Activated T-cell treated with anti-CD3 and anti-CD28 coated beads for 48 hours (primary cell): Measurements from ENCODE around the gene GLT6D1.

Experiments used
- DNase-seq: peaks from one replicate; pipeline ENCODE4 v3.0.0-alpha.2; 2020; ENCODE audit warnings: low read depth

Gene GLT6D1

DNA sequence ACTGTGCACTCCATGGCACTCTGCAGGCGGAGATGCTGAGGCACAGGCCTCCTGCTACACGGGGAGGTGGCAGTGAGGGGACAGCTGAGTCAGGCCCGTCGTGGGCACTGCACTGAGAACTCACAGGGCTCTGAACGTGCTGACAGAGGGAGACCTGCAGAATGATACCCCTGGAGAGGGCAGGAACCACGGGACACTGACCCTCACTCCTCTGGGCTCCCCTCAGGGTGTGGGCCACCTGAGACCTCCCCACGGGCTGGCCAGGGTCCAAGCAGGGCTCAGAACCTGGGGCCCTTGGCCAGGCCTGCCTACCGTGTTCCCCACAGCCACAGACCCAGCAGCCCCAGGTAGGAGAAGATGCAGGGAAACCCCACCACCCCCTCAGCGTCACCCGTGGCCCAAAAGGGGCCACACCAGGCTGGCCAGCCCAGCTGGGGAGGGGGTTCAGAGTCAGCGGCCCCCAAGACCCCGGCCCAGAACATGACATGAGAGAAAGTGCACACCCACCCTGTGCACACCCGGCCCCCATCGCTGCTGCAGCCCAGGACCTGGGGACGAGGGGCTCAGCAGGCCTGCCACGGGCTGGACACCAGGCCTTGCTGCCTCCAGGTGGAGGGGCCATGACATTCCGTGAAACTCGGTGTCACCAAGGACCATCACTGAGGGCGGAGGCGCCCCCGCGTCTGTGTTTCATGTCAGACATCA is 30.9 kb downstream of the GLT6D1 start:
- DNase-seq: no peak

DNA sequence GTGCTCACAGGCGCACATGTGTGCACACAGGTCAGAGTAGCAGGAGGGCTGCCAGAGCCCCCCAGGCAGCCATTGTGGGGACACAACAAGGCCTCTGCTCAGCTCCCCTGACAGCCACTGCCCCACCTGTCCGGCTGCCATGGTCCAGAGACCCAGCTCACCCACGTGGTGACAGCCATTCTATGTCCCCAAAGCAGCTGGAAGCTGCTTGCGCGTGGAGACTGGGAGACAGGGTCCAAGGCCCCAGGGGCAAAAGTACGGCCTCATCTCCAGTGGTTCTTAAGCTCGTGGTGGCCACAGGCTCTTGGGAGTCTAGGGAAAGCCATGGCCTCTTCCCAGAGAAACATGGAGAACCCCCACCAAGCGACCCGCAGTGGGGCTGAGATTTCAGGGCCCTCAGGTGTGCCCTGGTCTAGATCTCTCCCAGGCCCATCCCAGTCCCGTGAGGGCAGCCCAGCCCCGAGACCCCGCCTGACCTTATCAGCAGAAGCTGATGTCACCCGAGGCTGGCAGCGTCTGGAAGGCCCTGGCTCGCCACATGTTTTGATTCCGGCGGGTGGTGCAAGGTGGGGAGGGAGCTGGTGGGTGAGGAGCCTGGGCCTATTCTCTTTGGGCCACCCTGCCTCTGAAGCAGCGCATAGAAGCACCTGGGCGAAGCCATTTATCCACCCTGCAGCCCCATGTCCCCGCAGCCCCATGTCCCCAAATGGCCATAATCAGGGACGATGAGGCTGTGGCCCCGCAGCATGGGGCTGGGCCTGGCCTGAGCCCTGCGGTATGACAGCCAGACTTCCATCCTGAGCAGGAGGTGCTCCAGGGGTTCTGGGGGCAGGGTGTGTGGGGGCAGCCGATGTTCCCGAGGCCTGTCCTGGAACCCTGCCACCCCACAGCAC is 31.7 kb downstream of the GLT6D1 start:
- DNase-seq: no peak

DNA sequence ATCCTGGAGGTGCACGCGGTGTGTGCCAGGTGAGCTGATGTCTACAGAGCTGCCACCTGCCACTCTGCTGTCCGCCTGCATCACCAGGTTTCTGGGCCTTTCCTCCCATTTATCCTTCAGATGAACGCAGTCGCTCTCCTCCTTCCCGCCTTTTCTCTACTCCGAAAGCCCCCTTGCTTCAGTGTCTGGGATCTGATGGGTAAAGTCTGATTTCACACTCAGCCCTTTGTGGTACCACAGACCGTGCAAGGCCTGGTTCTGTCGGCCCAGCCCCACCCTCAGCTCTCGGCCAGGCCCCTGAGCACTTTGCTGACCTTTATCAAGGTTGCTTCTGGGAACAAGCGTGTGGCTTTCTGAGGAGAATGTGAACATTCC is 32.5 kb downstream of the GLT6D1 start:
- DNase-seq: no peak

DNA sequence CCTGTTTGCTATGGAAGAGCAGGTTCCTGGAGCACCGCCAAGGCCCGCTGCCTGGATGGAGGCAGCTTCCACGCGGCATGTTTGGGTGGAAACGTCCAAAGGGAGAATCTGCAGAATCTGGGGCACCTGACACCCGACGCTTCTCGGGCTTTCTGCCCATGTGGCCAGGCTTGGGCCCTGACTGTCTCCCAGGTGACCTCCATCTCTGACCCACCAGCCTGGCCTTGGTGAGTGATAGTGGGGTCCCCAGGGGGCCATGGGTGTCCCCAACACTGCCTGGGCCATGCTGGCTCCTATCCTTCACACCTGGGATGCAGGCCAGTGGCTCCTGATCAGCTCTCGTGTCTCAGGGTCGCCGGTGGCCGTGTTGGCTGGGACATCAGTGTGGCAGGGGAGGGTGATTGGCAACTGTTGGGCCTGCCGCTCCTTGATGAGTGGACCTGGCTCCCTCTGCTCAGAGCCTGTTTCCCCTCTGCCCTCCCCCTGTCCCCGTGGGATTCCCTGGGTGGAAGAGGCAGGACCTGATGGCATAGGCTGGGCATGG is 34.0 kb downstream of the GLT6D1 start:
- no peak for DNase-seq

DNA sequence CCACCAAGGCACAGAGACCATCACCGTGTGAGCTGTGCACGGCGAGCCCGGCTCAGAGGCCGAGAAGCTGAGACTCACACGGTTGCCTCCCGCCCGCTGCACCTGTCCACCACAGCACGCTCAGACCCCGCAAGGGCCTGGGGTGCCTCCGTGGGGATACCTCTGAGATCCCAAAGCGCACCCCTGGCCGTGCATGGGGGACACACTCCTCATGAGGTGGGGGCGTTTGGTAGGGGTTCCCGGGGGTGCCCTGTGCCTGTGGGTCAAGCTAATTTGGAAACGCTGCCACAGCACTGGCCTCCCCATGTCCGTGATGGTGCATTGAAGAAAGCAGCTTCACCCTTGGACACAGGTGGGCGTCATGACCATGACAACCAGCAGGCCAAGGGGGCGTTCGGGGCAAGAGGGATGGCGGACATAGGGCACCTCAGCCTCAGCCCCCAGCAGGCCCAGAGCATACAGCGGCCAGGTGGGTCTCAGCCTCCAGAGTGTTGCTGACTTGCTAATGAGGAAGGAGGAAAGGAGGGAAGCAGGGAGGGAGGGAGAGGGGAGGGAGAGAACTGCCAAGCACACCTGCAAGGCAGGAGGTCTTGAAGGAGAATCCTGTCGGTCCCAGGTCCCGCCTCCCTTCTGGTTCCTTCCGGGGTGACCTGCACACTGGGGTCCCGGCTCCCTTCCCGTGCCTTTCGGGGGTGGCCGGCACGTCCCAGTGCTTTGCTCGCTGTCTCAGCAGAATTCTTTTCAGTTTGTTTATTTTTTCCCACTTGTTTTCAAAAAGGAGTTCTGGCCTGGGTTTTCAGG is 34.7 kb downstream of the GLT6D1 start:
- no peak for DNase-seq

DNA sequence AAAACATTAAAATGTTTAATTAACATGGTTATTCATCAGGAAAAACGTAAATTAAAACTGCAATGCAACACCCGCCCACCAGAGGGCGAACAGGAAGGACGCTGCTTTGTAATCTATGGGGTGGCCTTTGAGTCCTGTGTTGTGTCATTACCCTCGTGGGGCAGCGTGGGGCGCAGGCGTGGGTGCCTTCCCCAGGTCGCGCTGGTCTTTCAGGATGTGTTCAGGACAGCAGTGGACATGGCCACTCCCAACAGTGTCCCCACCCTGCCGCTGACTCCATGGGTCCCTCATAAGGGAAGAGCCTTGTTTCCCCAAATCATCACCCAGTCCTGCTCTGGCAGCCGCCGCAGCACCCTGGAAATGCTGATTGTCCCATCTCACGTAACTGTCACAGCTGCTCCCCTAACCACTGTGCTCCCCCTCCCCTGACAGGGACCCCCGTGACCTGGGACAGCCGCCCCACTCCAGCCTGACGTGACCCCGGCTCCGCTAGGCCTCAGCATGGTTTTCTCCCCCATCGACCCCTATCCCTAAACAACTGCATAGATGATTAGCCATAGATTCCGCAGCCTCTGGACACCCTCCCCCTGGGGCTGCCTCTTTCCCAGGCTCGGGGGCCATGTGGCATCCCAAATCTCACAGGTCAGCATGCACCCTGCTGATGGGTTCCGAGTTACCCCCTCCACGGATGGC is 36.4 kb downstream of the GLT6D1 start:
- peak; percentile 28 for DNase-seq

DNA sequence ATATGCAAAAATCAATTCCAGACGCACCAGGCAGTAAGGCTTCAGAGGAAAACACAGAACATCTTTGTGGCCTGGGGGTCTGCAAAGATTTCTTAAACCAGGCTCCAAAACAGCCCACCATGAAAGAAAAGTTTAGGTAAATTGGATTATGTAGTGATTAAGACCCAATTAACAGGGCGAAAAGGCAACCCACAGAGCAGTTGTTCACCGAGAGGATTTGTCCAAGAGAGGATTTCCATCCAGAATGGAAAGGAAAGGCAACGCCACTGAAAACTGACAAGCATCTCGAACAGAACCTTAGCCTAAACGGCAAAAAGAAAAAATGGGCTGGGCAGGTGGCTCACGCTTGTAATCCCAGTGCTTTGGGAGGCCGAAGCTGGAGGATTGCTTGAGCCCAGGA is 37.4 kb downstream of the GLT6D1 start:
- no peak for DNase-seq

DNA sequence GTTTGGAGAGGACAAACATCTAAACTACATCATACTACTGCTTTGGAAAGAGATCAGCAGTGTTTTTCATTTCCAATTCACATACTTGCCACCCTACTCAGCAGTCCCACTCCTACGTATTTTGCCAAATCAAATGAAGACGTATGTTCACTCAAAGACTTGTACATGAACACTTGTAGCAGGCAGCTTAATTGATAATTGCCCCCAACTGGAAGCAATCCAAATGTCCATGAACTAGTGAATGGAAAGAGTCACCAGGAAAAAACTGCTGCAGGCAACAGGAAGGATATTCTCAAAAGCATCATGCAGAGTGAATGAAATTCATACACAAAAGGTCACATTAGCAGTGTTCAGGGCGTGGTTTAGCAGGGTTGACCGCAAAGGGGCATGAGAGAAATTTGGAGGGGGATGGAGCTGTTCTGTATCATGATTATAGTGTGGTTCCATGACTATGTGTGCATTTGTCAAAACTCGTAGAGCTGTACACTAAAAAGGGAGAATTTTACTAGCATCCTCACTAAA is 39.0 kb downstream of the GLT6D1 start:
- no peak for DNase-seq

DNA sequence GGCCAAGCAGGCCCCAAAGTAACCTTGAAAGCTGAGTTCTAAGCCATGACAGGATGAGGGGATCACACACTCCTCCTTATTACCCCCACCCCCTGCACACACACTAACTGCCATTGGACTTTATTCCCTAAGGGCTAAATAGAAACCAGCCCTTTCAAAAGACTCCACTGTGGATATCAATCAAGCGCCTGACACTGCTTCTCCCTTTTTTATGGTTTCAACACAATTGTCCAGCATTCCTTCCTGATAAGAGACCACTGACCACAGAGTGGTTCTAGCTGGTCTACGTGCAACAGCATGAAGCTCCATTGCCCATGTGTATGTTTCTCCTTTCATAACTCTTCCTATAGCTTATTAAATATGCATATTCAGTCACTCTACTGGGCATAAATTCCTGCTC is 43.1 kb downstream of the GLT6D1 start:
- no peak for DNase-seq

DNA sequence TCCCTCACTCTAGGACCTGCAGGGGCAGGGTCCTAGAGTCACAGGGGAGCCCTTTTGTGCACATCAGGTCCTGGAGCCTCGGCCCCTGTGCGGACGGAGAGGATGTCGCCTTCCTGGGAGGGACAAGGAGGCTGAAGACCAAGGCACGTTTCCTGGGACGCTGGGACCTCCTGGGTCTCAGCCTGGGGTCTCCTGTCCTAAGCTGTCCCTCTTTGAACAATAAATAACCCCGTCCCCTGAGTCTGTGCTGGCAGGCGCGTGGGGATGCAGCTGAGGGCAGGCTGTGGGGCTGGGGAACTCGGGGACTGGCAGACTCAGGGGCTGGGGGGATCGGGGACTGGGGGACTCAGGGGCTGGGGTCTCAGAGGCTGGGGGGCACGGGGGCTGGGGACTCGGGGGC is 46.7 kb downstream of the GLT6D1 start:
- DNase-seq: no peak

DNA sequence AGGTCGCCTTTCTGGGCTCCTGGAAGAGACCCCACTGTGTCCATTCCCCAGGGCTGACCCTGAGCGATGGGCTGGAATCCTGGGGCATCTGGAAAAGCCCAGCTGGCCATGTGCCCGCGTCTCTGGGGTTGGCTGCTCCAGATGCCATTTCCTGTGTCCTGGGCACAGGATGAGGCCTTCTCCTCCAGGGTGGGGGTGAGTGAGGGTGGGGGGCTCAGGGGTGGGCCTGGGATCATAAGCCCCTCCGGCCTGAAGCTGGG is 47.1 kb downstream of the GLT6D1 start:
- no peak for DNase-seq

DNA sequence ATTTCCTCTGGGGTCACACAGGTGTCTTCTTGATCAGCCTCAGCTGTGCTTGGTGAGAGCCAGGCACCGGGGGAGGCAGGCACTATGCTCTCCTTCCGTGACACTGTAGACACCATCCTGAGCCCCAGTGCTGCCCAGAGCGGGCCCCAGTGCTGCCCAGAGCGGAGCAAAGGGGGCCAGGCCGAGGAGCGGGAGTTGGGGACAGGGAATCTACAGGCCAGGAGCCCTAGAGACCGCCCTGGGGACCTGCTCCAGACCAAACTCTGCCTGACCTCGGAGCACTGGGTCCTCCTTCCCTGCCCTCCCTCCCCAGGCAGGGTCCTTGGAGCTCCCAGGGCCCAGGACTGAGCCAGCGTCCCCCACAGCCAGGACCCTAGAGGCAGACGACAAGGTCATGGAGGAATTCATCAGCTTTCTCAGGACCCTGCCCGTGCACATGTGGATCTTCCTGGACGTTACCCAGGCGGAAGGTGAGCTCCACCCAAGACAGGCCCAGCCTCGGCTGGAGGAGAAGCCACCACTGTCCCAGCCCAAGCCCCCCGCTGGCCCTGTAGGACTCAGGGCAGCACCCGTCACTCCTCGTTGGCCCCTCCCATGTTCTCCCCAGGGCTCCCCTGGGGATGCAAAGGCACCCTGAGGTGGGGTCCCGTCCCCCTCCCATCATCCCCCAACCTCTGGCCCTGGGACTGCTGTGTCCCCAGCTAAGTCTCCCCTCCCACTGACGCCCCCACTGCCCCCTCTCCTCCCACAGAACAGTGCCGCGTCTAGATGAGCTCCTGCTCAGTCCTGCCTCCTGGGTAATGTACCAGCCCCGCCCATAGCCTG is 47.6 kb downstream of the GLT6D1 start:
- DNase-seq: no peak

DNA sequence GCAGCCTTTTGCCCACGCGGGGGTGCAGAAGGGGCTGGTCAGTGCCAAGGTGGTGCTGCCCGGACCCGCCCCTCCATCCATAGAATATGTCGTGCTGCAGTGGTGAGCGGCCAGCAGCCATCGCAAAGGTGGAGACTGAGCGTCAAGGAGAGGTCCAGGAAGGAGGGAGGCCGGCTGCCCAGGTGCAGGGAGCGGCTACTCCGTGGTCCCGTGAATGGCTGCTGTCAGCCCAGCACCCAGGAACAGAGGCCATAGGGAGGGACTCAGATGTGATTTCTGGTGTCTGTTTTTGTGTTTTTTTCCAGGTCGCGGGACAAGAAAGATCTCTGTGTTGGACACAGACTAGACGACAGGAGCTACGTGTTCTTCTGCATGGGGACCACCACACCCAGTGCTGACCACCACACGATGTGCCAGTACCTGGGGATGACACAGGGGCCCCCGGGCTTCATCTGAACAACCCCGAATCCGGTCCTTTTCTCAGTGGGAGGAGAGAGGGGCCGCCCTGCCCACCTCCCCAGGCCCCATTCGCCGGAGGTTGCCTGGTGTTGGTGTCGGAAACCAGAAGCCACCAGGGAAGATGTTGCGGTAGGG is 48.8 kb downstream of the GLT6D1 start:
- DNase-seq: no peak

DNA sequence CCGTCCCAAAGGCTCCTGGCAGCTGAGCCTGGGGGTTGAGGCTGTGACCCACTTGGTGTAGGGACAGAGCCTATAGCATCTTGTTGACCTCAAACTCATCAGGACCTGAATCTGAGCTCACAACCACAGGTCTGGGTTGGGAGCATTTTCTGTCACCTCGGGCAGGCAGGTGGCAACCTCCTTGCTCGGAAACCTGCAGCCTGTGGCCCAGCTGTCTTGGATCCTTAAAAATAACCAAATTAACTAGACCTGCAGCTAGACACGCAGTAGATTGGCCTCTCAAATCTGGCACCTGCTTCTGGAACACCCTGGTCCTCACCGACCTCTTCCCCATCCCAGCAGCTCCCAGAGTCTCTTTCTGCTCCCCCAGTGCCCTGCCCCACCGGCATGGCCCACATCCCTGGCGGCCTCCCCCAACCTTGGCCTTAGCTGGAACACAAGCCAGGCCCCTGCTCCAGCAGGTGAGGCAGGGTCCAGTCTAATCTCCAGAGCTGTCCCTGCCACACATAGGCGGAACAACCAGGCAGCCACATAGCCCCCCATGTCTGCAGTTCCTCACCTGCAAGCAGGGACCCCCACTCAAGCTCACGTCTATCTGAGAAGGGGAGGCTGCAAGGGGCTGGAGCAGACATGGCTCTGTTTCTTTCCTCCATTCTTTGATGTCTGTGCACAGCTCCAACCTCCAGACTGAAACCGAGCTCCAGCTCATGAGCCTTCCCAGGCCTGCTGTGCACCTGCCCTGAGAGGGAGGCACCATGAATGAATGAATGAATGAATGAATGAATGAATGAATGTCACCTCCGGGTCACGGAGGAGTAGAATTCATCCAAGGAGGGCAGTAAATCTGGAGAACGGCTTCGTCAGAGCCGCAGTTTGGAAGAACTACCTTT is 49.5 kb downstream of the GLT6D1 start:
- no peak for DNase-seq

DNA sequence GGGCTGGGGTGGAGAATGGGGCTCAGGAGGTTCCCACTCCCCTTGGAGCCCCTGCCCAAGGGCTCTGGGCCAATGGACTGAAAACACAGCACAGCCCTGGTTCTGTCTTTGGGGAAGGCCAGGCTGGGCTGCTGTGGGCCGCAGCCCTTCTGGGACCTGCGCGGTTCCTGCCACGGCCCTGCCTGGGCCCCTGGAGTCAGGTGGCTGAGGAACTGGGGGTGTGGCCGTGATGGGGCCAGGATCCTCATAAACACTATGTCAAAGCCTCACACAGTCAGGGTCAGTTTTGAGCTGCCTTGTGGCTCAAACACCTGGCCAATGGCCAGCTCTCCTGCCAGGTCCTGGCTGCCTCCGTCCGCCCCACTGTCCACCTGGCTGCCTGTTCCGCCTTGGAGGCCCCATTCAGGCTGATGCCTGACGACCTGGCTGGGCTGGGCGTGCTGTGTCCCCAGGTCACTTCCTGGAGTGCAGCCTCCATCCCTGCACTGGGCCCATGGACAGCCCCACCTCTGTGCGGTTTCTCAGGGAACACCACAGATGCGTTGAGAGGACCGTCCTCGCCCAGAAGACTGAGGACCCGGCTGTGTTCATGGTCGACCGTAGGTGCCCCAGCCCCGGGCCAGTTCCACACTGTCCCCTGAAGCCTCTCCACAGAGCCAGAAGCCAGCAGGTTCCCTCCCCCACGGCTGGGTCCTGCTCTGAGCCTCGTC is 50.3 kb downstream of the GLT6D1 start:
- no peak for DNase-seq

DNA sequence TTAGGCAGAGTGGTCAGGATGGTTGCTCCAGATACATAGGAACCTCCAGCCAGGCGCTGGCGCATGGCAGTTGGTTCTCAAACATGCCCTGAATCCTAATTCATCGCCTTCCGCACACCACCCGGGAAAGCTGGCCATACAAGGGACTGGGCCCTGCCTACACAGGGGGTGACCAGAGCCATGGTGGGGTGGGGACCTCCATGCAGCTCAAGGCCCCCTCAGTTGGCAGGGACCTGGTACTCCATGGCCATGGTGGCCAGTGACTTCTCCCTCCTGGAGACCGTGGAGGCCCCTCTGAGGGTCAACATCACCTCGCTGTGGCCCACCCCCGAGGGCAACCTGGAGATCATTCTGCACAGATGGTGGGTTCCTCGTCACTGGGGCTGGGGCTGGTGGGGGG is 51.0 kb downstream of the GLT6D1 start:
- DNase-seq: no peak

DNA sequence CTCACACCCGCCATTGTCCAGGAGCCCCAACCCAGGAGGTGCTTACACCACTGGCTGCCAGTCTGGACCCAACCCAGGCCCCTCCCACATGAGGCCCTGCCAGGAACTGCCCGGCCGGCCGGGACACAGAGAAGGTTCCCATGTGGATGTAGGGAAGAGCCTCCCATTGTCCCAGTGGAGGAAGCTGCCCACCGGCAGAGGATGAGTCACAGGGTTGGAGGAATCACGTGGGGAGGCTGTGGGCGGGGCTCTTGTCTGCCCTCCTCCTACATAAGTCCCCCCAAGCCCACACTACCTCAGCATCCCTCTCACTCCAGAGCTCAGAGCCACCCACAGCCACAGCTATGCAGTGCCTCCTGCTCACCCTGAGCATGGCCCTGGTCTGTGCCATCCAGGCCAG is 51.7 kb downstream of the GLT6D1 start:
- DNase-seq: no peak

DNA sequence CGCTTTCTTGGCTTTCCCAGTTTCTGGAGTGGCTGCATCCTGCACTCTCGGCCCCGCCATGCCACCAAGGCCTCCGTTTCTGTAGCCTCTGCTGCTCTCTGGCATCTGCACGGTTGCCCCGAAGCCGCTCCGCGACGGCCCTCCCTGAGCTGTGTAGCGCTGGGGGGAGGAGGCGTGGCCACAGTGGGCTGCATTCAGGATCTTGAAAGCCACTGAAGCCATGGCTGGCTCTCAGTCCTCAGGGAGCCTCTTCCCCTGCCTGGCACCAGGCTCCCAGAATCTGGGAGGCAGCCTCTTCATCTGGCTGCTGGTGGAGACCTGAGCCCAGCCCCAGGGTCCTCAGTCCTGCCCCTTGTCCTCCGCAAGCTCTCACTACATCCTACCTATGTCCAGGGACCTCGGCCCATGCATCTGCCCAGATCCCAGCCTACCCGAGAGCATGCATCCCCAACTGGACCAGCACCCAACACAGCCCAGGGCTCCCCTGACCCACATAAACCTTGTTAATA is 52.7 kb downstream of the GLT6D1 start:
- DNase-seq: no peak

DNA sequence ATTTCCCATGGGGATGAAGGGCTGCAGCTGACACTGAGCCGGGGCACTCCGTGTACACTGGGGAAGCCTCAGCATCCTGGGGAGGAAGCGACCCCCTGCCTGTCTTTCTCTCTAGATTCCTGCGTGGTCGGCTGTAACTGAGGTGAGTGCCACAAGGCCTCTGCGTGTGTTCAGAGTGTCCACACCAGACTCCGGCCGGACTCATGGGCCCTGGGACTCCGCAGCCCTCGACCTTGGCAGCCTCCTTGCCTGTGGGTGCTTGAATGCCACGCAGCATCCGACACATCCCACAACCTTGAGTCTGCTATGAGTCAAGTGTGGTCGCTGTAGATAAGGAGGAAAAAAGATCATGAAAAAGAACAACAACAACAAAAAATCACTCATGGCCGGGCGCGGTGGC is 54.4 kb downstream of the GLT6D1 start:
- no peak for DNase-seq
